Dendritic cell treated with granulocyte-macrophage colony-stimulating factor and Interleukin-4, amounts not matched to agents 40 ng/mL and 50 ng/mL, for 4 days (primary cell): ENCODE data around the gene NPC2.

ENCODE experiments used
- H3K27ac Mint-ChIP-seq: one replicate; pipeline ENCODE4 v1.8.0; 2022; ENCODE audit warnings: mild to moderate bottlenecking, mixed read lengths
- H3K27me3 Mint-ChIP-seq: one replicate; pipeline ENCODE4 v1.8.0; 2022; ENCODE audit warnings: mild to moderate bottlenecking, mixed read lengths
- H3K36me3 Mint-ChIP-seq: one replicate; pipeline ENCODE4 v1.8.0; 2022; ENCODE audit warnings: low read depth, mixed read lengths
- H3K4me1 Mint-ChIP-seq: one replicate; pipeline ENCODE4 v1.8.0; 2022; ENCODE audit warnings: low read depth, mixed read lengths
- H3K4me3 Mint-ChIP-seq: one replicate; pipeline ENCODE4 v1.8.0; 2022; ENCODE audit warnings: mild to moderate bottlenecking, moderate library complexity, mixed read lengths
- H3K9me3 Mint-ChIP-seq: one replicate; pipeline ENCODE4 v1.8.0; 2022; ENCODE audit warnings: mixed read lengths
- intact Hi-C: fragments of 100-400 bp; cut with micrococcal nuclease; formaldehyde crosslinking; loops from one replicate; pipeline ENCODE4 v1.15.0; 2022

Gene NPC2

DNA sequence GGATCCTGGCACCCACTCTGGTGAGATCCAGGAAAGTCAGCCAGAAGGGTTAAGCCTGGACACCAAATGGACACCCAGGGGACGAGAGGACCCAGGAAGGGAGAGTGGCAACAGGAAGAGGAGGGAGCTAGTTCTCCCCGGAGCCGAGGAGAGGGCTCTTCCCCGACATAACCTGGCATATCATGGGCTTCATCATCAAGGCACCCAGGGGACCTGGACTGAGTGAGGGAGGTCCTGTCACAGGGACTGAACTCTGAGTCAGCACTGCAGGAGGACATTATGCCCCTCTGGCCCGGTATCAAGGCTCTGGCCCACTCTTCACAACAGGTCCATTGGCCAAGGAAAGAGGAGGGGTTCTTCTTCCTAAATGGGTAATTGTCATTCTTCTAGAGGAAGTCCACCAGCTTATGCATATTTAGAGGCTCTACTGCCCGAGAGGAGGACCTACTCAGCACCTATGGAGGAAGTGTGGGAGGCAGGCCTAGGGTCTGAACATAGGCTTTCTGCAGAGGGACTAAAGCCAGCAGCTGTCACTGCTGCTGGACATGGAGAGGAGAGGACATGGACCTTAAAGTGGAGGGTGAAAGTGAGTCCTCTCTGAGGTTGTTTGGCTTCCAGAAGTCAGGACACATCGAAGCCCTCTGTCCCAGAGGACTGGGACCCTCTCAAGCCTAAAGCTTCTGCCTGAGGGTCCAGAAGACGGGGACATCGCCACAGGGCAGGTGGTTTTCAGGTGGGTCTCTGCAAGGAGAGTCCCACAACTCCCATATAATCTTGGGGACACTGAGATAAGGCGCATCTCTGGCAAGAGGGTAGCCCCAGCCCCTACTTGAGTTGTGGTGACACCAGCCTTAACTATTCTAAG is 19.1 kb upstream of the NPC2 start:
- Mint-ChIP-seq H3K36me3 (no peaks in the 10 kb centered on the region), H3K4me1 (peaks cover 57% of the 10 kb centered on the region), H3K4me3 (no peak overlapping the region), H3K27ac (no peak overlapping the region), H3K27me3 (peaks cover 21% of the 10 kb centered on the region), H3K9me3 (no peaks in the 10 kb centered on the region)
- intact Hi-C loops, result no loop called here

DNA sequence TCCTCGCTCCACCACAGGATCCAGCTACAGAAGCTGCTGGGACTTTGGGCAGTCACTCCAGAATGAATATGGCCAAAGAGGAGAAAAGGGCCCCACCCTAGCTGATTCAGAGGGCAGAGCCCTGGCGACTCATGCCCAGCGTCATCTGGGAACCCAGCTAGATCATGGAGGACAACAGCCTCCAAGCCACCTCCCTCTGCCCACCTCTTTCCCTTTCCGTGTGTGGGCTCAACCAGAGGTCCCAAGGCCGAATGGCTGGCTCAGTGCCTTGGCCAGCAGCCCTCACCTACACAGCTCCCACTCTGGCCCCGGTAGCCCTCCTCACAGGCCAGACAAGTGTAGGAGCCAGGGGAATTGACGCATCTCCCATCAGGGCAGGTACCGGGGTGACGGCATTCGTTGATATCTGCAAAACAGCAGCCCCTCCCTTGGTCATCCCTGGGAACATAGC is 17.9 kb upstream of the NPC2 start:
- intact Hi-C loops, result no loop called here
- peak overlapping the region; percentile 4 for H3K27ac Mint-ChIP-seq
- H3K9me3 Mint-ChIP-seq, result no peaks in the 10 kb centered on the region
- peaks cover 26% of the 10 kb centered on the region for H3K27me3 Mint-ChIP-seq
- no peak overlapping the region for H3K4me3 Mint-ChIP-seq
- H3K4me1 Mint-ChIP-seq, result peaks cover 59% of the 10 kb centered on the region
- H3K36me3 Mint-ChIP-seq, result no peaks in the 10 kb centered on the region

- peaks cover 53% of the 10 kb centered on the region for H3K4me1 Mint-ChIP-seq
These were observed 17.3 kb upstream of the NPC2 start for GRCh38 chr14:74510223-74510931.

GRCh38 chr14:74509587-74510222 is 16.6 kb upstream of the NPC2 start:
- Mint-ChIP-seq H3K27me3 (peaks cover 24% of the 10 kb centered on the region), H3K4me1 (peaks cover 49% of the 10 kb centered on the region), H3K36me3 (no peaks in the 10 kb centered on the region), H3K9me3 (no peaks in the 10 kb centered on the region), H3K4me3 (no peak overlapping the region), H3K27ac (no peak overlapping the region)
- intact Hi-C loops, result no loop called here

More at GRCh38 chr14:74510223-74510931, 17.3 kb upstream of the NPC2 start:
- no peak overlapping the region for H3K27ac Mint-ChIP-seq
- H3K36me3 Mint-ChIP-seq, result no peaks in the 10 kb centered on the region
- no peak overlapping the region for H3K4me3 Mint-ChIP-seq
- H3K27me3 Mint-ChIP-seq, result peaks cover 24% of the 10 kb centered on the region
- intact Hi-C loops, result no loop called here
- no peaks in the 10 kb centered on the region for H3K9me3 Mint-ChIP-seq

GRCh38 chr14:74508844-74509428 is 15.8 kb upstream of the NPC2 start:
- no peaks in the 10 kb centered on the region for H3K9me3 Mint-ChIP-seq
- no peaks in the 10 kb centered on the region for H3K36me3 Mint-ChIP-seq
- H3K27me3 Mint-ChIP-seq, result peaks cover 24% of the 10 kb centered on the region
- H3K27ac Mint-ChIP-seq, result no peak overlapping the region
- intact Hi-C loops, result no loop called here
- H3K4me3 Mint-ChIP-seq, result no peak overlapping the region
- H3K4me1 Mint-ChIP-seq, result peaks cover 42% of the 10 kb centered on the region

DNA sequence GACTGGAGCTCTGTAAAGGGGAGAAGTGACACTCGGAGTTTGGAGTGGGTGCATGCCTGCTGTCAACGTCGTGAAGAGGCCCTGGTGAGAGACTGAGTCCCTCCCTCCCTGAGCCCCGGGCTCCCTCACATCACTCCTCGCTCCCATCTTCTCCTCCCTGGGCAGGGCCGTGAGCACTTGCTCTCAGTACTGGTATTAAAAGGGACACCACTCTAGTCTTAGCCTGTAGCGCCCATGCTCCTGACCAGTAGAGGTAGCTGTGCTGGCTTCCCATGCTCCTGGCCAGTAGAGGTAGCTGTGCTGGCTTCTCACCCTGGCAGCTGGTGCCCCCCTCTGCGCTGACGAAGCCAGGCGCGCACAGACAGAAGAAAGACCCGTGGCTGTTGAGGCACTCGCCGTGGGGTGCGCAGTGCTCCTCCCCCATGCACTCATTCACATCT is 15.2 kb upstream of the NPC2 start:
- peaks cover 24% of the 10 kb centered on the region for H3K27me3 Mint-ChIP-seq
- H3K4me1 Mint-ChIP-seq, result peaks cover 42% of the 10 kb centered on the region
- no peak overlapping the region for H3K4me3 Mint-ChIP-seq
- intact Hi-C loops, result no loop called here
- no peak overlapping the region for H3K27ac Mint-ChIP-seq
- no peaks in the 10 kb centered on the region for H3K9me3 Mint-ChIP-seq
- H3K36me3 Mint-ChIP-seq, result no peaks in the 10 kb centered on the region

- no peaks in the 10 kb centered on the region for H3K9me3 Mint-ChIP-seq
- H3K27ac Mint-ChIP-seq, result no peak overlapping the region
- peaks cover 24% of the 10 kb centered on the region for H3K27me3 Mint-ChIP-seq
- H3K4me3 Mint-ChIP-seq, result no peak overlapping the region
- no peaks in the 10 kb centered on the region for H3K36me3 Mint-ChIP-seq
- intact Hi-C loops, result no loop called here
- H3K4me1 Mint-ChIP-seq, result peaks cover 41% of the 10 kb centered on the region
These were observed 14.7 kb upstream of the NPC2 start for GRCh38 chr14:74507840-74508239.

GRCh38 chr14:74507085-74507484 is 14.0 kb upstream of the NPC2 start:
- intact Hi-C loops, result no loop called here
- Mint-ChIP-seq H3K36me3 (no peaks in the 10 kb centered on the region), H3K27ac (no peak overlapping the region), H3K9me3 (no peaks in the 10 kb centered on the region), H3K4me3 (no peak overlapping the region), H3K27me3 (peaks cover 24% of the 10 kb centered on the region), H3K4me1 (peaks cover 38% of the 10 kb centered on the region)

DNA sequence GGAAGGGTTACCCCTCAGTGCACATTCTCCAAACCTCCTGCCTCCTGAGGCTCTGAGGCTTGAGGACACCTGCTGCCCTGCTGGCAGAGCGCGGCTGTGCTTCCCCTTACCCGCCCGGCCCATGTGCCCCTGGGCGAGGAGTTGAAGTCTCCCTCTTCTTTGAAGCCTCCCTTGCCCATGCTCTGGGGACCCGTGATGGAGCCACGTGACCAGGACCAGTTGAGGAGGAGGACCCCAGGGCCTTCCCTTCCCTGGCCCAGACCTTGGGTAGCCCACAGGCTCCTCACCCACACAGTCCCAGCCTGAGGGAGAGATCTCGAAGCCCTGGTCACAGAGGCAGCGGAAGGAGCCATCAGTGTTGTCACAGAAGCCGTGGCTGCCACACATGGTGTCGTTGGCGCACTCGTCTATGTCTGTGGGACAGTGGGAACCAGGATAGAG is 13.3 kb upstream of the NPC2 start:
- no peaks in the 10 kb centered on the region for H3K36me3 Mint-ChIP-seq
- no peaks in the 10 kb centered on the region for H3K9me3 Mint-ChIP-seq
- no peak overlapping the region for H3K4me3 Mint-ChIP-seq
- H3K4me1 Mint-ChIP-seq, result peaks cover 38% of the 10 kb centered on the region
- intact Hi-C loops, result no loop called here
- H3K27me3 Mint-ChIP-seq, result peaks cover 24% of the 10 kb centered on the region
- no peak overlapping the region for H3K27ac Mint-ChIP-seq

DNA sequence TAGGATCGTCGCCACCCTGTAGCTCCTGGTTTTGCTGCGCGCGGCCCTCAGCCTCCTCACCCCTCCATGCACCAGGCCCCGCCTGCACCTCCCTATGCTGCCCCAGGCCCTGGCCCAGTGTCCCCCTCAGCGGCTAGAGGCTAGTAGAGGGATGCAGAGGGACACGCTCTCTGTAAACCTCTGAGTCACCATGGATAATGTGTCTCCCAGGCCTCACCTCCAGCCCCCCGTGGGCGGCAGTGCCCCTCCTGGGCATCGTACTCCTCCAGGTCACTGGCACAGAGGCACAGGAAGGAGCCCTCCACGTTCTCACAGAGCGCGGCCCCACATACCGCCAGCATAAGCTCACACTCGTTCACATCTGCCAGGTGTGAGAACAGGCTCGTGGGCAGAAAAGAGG is 12.7 kb upstream of the NPC2 start:
- no peak overlapping the region for H3K4me3 Mint-ChIP-seq
- no peaks in the 10 kb centered on the region for H3K36me3 Mint-ChIP-seq
- peaks cover 35% of the 10 kb centered on the region for H3K4me1 Mint-ChIP-seq
- intact Hi-C loops, result no loop called here
- peaks cover 24% of the 10 kb centered on the region for H3K27me3 Mint-ChIP-seq
- no peak overlapping the region for H3K27ac Mint-ChIP-seq
- H3K9me3 Mint-ChIP-seq, result no peaks in the 10 kb centered on the region

DNA sequence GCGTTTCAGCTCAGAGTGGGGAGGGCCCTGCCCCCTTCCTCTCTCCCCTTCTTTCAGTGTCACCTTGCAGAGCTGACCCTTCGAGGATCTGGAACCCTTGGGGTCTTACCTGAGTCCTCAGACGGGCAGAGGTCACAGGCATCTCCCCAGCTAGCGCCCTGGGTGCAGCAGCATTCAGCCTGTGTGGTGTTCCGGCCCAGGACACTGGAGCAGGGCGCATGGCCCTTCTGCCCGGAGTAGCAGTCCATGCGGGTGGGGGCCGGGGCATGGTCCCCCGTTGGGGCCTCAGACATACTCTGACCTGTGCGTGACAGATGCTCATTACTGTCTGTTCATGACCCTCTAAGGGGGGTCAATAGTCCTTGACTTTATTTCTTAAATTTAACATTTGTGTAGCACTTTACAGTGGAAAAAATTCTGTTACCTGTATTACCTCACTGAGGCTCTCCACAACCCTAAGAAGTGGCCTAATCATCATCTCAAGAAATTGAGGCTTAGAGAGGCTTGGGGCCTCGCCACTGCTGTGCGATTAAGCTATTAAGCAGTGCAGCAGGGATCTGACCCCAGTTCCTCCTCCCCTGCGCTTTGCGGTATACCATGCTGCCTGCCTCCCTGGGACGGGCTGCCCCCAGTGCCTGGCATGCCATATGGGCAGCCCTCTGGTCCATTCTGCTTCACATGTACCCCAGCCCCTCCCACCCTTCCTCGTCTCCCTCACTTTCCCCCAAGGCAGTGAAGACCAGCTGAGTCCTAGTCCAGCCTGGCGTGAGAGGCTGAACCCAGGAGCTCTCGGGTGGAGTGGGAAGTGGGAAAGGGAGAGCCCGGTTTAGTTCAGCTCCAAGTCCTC is 12.0 kb upstream of the NPC2 start:
- Mint-ChIP-seq H3K9me3 (no peaks in the 10 kb centered on the region), H3K27ac (no peak overlapping the region), H3K36me3 (no peaks in the 10 kb centered on the region), H3K4me1 (peaks cover 30% of the 10 kb centered on the region), H3K27me3 (peaks cover 24% of the 10 kb centered on the region), H3K4me3 (no peak overlapping the region)
- intact Hi-C loops, result no loop called here

DNA sequence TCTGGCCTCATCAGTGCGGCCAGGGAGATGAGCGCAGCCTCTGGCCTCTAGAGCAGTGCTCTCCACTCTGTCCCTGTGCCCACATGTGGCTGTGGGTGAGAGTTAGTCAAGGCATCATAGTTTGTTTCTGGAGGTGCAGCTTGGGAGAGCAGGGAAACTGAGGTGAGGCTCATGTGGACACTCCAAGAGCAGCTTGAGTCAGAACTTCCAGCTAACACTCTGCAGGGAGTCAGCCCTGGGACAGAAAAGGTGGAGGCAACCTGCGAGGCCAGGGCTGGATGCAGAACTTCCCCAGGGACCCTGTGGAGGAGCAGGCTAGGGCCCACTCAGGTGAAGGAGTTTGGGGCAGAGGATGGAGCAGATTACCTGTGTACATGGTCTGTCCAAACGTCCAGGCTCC is 11.3 kb upstream of the NPC2 start:
- H3K4me1 Mint-ChIP-seq, result peaks cover 30% of the 10 kb centered on the region
- H3K4me3 Mint-ChIP-seq, result no peak overlapping the region
- H3K9me3 Mint-ChIP-seq, result no peaks in the 10 kb centered on the region
- no peaks in the 10 kb centered on the region for H3K36me3 Mint-ChIP-seq
- intact Hi-C loops, result no loop called here
- peaks cover 24% of the 10 kb centered on the region for H3K27me3 Mint-ChIP-seq
- H3K27ac Mint-ChIP-seq, result no peak overlapping the region

GRCh38 chr14:74503938-74504335 is 10.8 kb upstream of the NPC2 start:
- intact Hi-C loops, result no loop called here
- peaks cover 22% of the 10 kb centered on the region for H3K27me3 Mint-ChIP-seq
- H3K9me3 Mint-ChIP-seq, result no peaks in the 10 kb centered on the region
- H3K4me3 Mint-ChIP-seq, result no peak overlapping the region
- H3K4me1 Mint-ChIP-seq, result peaks cover 30% of the 10 kb centered on the region
- no peaks in the 10 kb centered on the region for H3K36me3 Mint-ChIP-seq
- no peak overlapping the region for H3K27ac Mint-ChIP-seq
